Body of pancreas (tissue), 4 donors: ENCODE results near the gene ZNF334. TPM values are rescaled to one million over a fixed set of nuclear protein-coding genes. Genes with fewer than 3 reads are reported as not detected.

Experiments used
- ATAC-seq: fragments of 150-250 bp; one replicate; pipeline ENCODE4 v1.9.1; 2016
- DNase-seq, 4 donors: peaks; one replicate each; pipeline ENCODE4 v3.0.0-alpha.2; 2019
- H3K27ac ChIP-seq, 4 donors: fragments of 200-600 bp; sonication (generic); 1 replicate in 3 of 4; 2 replicates in 1 of 4; pipeline versions ENCODE4 v1.5.1 to v1.6.1; 2016 to 2019; ENCODE audit warnings: mild to moderate bottlenecking in 1 of 4, mixed read lengths in 1 of 4, moderate library complexity in 1 of 4
- H3K27me3 ChIP-seq, 2 donors: fragments of 200-600 bp; sonication (generic); one replicate each; pipeline ENCODE4 v1.6.0; 2016; ENCODE audit warnings: mild to moderate bottlenecking in 1 of 2
- H3K36me3 ChIP-seq, 2 donors: fragments of 200-600 bp; sonication (generic); replicated peaks in 1 of 2; 2 replicates each; pipeline ENCODE4 v1.5.1; 2016; ENCODE audit warnings: low read depth in 2 of 2; ENCODE audit not compliant: insufficient read depth in 1 of 2
- H3K4me1 ChIP-seq: fragments of 200-600 bp; sonication (generic); one replicate; pipeline ENCODE4 v1.6.0; 2016
- H3K4me3 ChIP-seq, 2 donors: fragments of 200-600 bp; sonication (generic); 1 replicate in 1 of 2; 2 replicates in 1 of 2; pipeline ENCODE4 v1.5.1; 2016 to 2019
- H3K9me3 ChIP-seq, 3 donors: fragments of 200-600 bp; sonication (generic); 1 replicate in 2 of 3; 2 replicates in 1 of 3; pipeline ENCODE4 v1.5.1; 2016
- POLR2A ChIP-seq, 3 donors: fragments of 450-650 bp; IDR thresholded peaks; one replicate each; pipeline ENCODE4 v1.6.1; 2016; ENCODE audit warnings: antibody characterized with exemption in 3 of 3, mild to moderate bottlenecking in 2 of 3
- WGBS, 2 donors: methylation state at CpG; one replicate each; pipeline ENCODE4 v1.1.5; 2017; 5-methylcytosine and 5-hydroxymethylcytosine counted together
- intact Hi-C: fragments of 100-400 bp; cut with DNase I; formaldehyde crosslinking; loops from one replicate; pipeline ENCODE4 v1.15.1; 2023
- total RNA-seq, 2 donors: library from RNA; depleted of rRNA; stranded (reverse); fragments of >200 nt; gene quantifications; one replicate each; pipeline ENCODE4 v1.1.0, GENCODE V29; 2016
- TF ChIP-seq, protein P1 (sequence below), 7 experiments: fragments of 450-650 bp in 4 of 7; fragments of 200-600 bp in 3 of 7; sonication (generic) in 3 of 7; IDR thresholded peaks; one replicate each; pipeline ENCODE4 v1.5.1; 2016 to 2019; ENCODE audit warnings: antibody characterized with exemption in 7 of 7

ZNF334 gene
- total RNA-seq, 2 donors from 2014 or later, result 11.2 to 13.8 TPM

DNA sequence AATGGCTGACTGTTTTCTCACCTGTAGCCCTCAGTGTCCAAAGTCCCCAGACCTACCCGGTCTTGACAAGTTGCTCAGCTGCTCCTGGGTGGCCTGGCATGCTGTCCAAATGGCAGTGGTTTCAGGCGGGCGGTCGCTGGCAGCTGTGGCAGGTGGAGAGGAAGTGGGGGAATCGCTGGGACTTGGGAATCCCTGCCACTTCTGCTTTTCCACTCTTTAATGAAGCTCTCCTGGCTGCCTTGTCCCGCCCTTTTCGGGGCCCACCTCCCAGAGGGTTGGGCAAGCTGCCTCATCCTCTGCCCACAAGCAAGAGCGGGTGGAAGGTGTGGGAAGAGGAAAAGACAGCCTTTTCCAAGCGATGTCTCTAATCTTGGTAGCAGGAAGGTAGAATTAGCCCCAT lies 37.1 kb upstream of the ZNF334 start, which contains the start of gene OCSTAMP:
TSS of gene OCSTAMP (minus strand) at position 194 of the 400 bp plus-strand sequence. CDS start at position 100, 94 bp downstream.
- Histone ChIP-seq H3K4me1 (no peaks in the 10 kb centered on the region), H3K4me3 (no peak within 1 kb of the TSS), H3K27me3 (no peaks in the 10 kb centered on the region), H3K9me3 (no peaks in the 10 kb centered on the region), H3K27ac (no peak within 1 kb of the TSS), H3K36me3 (no peaks in the 10 kb centered on the region)
- 67 to 74% methylated on average over 9 of the region's 9 CpGs for WGBS, 2 donors
- intact Hi-C loops, result no loop called here
- DNase-seq, result no peak
- ATAC-seq, result no peak
- TF ChIP-seq POLR2A (IDR thresholded peaks at IDR 0.05), result no peak
- TF ChIP-seq, protein P1, sequence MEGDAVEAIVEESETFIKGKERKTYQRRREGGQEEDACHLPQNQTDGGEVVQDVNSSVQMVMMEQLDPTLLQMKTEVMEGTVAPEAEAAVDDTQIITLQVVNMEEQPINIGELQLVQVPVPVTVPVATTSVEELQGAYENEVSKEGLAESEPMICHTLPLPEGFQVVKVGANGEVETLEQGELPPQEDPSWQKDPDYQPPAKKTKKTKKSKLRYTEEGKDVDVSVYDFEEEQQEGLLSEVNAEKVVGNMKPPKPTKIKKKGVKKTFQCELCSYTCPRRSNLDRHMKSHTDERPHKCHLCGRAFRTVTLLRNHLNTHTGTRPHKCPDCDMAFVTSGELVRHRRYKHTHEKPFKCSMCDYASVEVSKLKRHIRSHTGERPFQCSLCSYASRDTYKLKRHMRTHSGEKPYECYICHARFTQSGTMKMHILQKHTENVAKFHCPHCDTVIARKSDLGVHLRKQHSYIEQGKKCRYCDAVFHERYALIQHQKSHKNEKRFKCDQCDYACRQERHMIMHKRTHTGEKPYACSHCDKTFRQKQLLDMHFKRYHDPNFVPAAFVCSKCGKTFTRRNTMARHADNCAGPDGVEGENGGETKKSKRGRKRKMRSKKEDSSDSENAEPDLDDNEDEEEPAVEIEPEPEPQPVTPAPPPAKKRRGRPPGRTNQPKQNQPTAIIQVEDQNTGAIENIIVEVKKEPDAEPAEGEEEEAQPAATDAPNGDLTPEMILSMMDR (IDR thresholded peaks at IDR 0.05), result no peak

DNA sequence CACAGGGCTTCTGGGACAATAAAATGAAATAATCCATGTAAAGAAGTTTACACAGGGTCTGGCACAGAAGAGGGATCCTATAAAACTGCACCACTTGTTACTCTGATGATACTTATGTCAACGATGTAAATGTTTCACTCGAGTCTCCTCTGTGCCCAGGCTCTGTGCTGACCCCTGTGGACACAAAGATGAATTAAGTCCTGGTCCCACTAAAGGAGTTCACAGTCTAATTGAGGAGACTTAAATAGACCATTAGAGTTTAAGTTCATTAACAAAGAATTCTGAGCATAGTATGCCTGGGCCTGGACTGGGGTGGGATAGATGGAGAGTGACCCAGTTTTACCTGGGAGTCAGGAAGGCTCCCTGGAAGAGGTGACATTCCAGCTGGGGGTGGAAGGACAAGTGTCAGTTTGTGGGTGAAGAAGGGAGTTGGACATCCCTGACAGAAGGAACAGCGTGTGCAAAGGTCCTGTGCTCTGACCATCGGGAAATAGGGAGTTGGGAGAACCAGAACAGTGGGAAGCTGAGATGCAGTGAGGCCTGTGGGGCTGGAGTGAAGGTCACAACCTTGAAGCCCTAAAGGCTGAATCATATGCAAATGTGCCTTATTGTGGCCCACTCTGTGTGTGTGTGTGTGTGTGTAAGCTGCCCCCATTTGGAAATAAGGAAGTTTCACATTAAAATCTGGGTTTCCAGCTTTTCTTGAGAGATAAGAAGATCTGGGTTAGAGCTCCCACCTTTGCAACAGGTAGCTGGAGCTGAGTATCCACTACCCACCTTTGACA lies 36.0 kb upstream of the ZNF334 start:
- H3K4me3 ChIP-seq, result no peak overlapping the region
- no peak for DNase-seq
- ATAC-seq, result no peak
- intact Hi-C loops, result no loop called here
- H3K9me3 ChIP-seq, result no peaks in the 10 kb centered on the region
- H3K4me1 ChIP-seq, result no peaks in the 10 kb centered on the region
- no peaks in the 10 kb centered on the region for H3K27me3 ChIP-seq
- no peaks in the 10 kb centered on the region for H3K36me3 ChIP-seq
- WGBS, 2 donors, result 86 to 88% methylated on average over 4 of the region's 4 CpGs
- no peak overlapping the region for H3K27ac ChIP-seq
- no peak for TF ChIP-seq POLR2A (IDR thresholded peaks at IDR 0.05)
- TF ChIP-seq, protein P1 (IDR thresholded peaks at IDR 0.05), result no peak

DNA sequence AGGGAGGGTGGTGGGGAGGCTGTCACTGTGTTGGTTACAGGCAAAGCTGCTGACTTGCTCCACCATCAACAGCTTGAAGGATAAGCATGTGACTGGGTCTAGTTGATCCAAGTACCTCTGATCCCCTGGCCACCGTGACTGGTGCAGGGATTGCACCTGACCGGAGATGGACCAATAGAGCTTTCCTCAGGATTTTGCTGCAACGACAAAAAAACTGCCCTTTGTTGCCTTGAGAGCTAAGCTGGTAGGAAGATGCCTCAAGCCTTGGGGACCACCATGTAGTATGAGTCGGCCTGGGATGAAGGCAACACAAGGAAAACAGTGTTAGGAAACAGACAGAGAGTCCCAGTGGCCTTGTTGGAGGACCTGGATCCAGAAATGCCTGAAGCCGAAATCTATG lies 35.3 kb upstream of the ZNF334 start:
- DNase-seq, result no peak
- ATAC-seq, result no peak
- H3K36me3 ChIP-seq, result no peaks in the 10 kb centered on the region
- no peak overlapping the region for H3K27ac ChIP-seq
- WGBS, 2 donors, result 75 to 82% methylated on average over 3 to 5 of the region's 5 CpGs
- TF ChIP-seq, protein P1 (IDR thresholded peaks at IDR 0.05), result no peak
- TF ChIP-seq POLR2A (IDR thresholded peaks at IDR 0.05), result no peak
- no peaks in the 10 kb centered on the region for H3K27me3 ChIP-seq
- no peaks in the 10 kb centered on the region for H3K4me1 ChIP-seq
- no peak overlapping the region for H3K4me3 ChIP-seq
- H3K9me3 ChIP-seq, result no peaks in the 10 kb centered on the region
- intact Hi-C loops, result no loop called here

DNA sequence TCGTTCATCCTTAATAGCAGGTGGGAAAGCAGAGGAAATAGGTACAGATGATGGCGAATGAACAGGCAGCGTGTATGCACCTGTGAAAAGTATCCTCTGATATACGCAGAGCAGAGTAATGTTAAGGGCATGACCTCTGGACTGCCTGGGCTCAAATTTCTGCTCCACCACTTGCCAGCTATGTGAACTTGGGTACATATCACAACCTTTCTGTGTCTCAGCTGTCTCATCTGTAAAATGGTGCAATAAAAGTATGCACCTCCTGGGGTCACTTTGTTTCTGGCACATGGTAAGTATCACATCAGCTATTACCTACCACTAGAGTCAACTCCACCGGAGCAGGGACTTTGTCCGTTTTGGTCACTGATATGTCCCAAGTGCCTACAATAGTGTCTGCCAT lies 34.6 kb upstream of the ZNF334 start:
- Histone ChIP-seq H3K36me3 (no peaks in the 10 kb centered on the region), H3K4me1 (no peaks in the 10 kb centered on the region), H3K4me3 (no peak overlapping the region), H3K27me3 (no peaks in the 10 kb centered on the region), H3K27ac (no peak overlapping the region), H3K9me3 (no peaks in the 10 kb centered on the region)
- intact Hi-C loops, result no loop called here
- ATAC-seq (no peak), DNase-seq (no peak)
- TF ChIP-seq, protein P1 (IDR thresholded peaks at IDR 0.05), result no peak
- no peak for TF ChIP-seq POLR2A (IDR thresholded peaks at IDR 0.05)
- WGBS, 2 donors, result 73 to 78% methylated on average over 6 of the region's 6 CpGs

DNA sequence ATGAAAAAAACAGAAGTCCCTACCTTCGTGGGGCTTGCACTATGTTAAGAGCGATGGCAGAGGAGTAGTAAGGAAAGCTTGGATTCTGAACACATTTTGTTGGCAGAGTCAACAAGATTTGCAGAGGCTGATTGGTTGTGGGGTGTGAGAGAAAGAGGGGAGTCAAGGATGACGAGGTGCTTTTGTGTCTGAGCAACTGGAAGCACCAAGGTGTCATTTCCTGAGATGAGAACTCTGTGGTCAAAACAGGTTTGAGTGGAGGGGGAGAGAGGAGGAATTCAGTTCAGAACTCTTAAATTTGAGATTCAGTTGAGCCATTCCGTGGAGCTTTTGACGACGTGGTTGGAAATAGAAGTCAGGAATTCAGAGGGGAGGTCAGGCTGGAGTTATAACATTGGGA lies 33.6 kb upstream of the ZNF334 start:
- no peak for ATAC-seq
- Histone ChIP-seq H3K36me3 (no peaks in the 10 kb centered on the region), H3K27ac (no peak overlapping the region), H3K4me1 (no peaks in the 10 kb centered on the region), H3K9me3 (no peaks in the 10 kb centered on the region), H3K4me3 (no peak overlapping the region), H3K27me3 (no peaks in the 10 kb centered on the region)
- WGBS, 2 donors, result 55 to 66% methylated on average over 6 of the region's 6 CpGs
- DNase-seq, result no peak
- TF ChIP-seq, protein P1 (IDR thresholded peaks at IDR 0.05), result no peak
- no peak for TF ChIP-seq POLR2A (IDR thresholded peaks at IDR 0.05)
- intact Hi-C loops, result no loop called here
